CD14-positive monocyte (primary cell): Measurements from ENCODE around the gene PLCB1. TPM values are rescaled to one million over a fixed set of nuclear protein-coding genes. Genes with fewer than 3 reads are reported as not detected.
"Not testable (repeated sequence)": the region's sequence is repeated elsewhere in the genome, so short reads cannot be mapped to it uniquely, and the experiment has no call there.

Experiments
- DNase-seq, 3 donors: peaks; one replicate each; pipeline ENCODE4 v3.0.0-alpha.2; 2011 to 2022
- H2AFZ ChIP-seq: 2 replicates; pipeline ENCODE4 v1.6.0; 2012; ENCODE audit warnings: mild to moderate bottlenecking, low read depth, low read length, inconsistent platforms; ENCODE audit not compliant: insufficient read depth, poor library complexity, severe bottlenecking
- H3K27ac ChIP-seq, 2 donors: 1 replicate in 1 of 2; 2 replicates in 1 of 2; pipeline ENCODE4 v1.5.1; 2012 to 2013; ENCODE audit warnings: low read length in 2 of 2, control low read depth in 1 of 2, inconsistent platforms in 1 of 2, low read depth in 1 of 2, mild to moderate bottlenecking in 1 of 2
- H3K27me3 ChIP-seq, 2 donors: one replicate each; pipeline versions ENCODE4 v1.6.0 to v1.6.1; 2011 to 2013; ENCODE audit warnings: low read length in 2 of 2; ENCODE audit not compliant: control insufficient read depth in 2 of 2, insufficient read depth in 2 of 2
- H3K36me3 ChIP-seq, 2 donors: replicated peaks in 1 of 2; 1 replicate in 1 of 2; 2 replicates in 1 of 2; pipeline versions ENCODE4 v1.5.1 to v1.6.1; 2012 to 2013; ENCODE audit warnings: low read length in 2 of 2, control low read depth in 1 of 2, inconsistent platforms in 1 of 2, mild to moderate bottlenecking in 1 of 2; ENCODE audit not compliant: insufficient read depth in 2 of 2, control insufficient read depth in 1 of 2
- H3K4me1 ChIP-seq, 2 donors: 1 replicate in 1 of 2; 2 replicates in 1 of 2; pipeline versions ENCODE4 v1.5.1 to v1.6.1; 2012 to 2013; ENCODE audit warnings: low read length in 2 of 2, control low read depth in 1 of 2, inconsistent platforms in 1 of 2, mild to moderate bottlenecking in 1 of 2, moderate library complexity in 1 of 2; ENCODE audit not compliant: insufficient read depth in 2 of 2, control insufficient read depth in 1 of 2
- H3K4me2 ChIP-seq: replicated peaks from 2 replicates; pipeline ENCODE3; 2012; ENCODE audit warnings: low read length, moderate library complexity, mild to moderate bottlenecking; ENCODE audit not compliant: poor library complexity, severe bottlenecking; ENCODE audit errors: extremely low read depth
- H3K4me3 ChIP-seq, 3 experiments: fragments of 200-600 bp in 1 of 3; sonication (generic) in 1 of 3; replicated peaks in 1 of 3; 1 replicate in 2 of 3; 2 replicates in 1 of 3; pipeline ENCODE4 v1.5.1; 2011 to 2013; ENCODE audit warnings: low read length in 3 of 3, mild to moderate bottlenecking in 3 of 3, control low read depth in 2 of 3, low read depth in 2 of 3, inconsistent platforms in 1 of 3, moderate library complexity in 1 of 3
- H3K79me2 ChIP-seq: 2 replicates; pipeline ENCODE4 v1.6.0; 2012; ENCODE audit warnings: mild to moderate bottlenecking, control low read depth, inconsistent platforms, low read length, moderate library complexity; ENCODE audit not compliant: insufficient read depth
- H3K9ac ChIP-seq: 2 replicates; pipeline ENCODE4 v1.6.0; 2017; ENCODE audit warnings: low read length, mild to moderate bottlenecking; ENCODE audit not compliant: insufficient read depth, poor library complexity, severe bottlenecking
- H3K9me3 ChIP-seq, 2 donors: replicated peaks in 1 of 2; 1 replicate in 1 of 2; 2 replicates in 1 of 2; pipeline versions ENCODE4 v1.5.1 to v1.6.1; 2012 to 2013; ENCODE audit warnings: low read length in 2 of 2, control low read depth in 1 of 2; ENCODE audit not compliant: control insufficient read depth in 1 of 2, insufficient read depth in 1 of 2
- H4K20me1 ChIP-seq: 2 replicates; pipeline ENCODE4 v1.6.0; 2012; ENCODE audit warnings: mild to moderate bottlenecking, low read length, control low read depth, moderate library complexity; ENCODE audit not compliant: insufficient read depth
- H3K27ac Mint-ChIP-seq, 7 donors: one replicate each; pipeline ENCODE4 v1.8.0; 2020; ENCODE audit warnings: mild to moderate bottlenecking in 7 of 7, mixed read lengths in 7 of 7, moderate library complexity in 6 of 7, inconsistent platforms in 2 of 7
- H3K27me3 Mint-ChIP-seq, 3 donors: one replicate each; pipeline ENCODE4 v1.8.0; 2021 to 2022; ENCODE audit warnings: low read depth in 3 of 3, mild to moderate bottlenecking in 3 of 3, mixed read lengths in 3 of 3, moderate library complexity in 3 of 3, inconsistent platforms in 1 of 3
- H3K36me3 Mint-ChIP-seq, 2 donors: one replicate each; pipeline ENCODE4 v1.8.0; 2020; ENCODE audit warnings: mixed read lengths in 2 of 2, inconsistent platforms in 1 of 2, mild to moderate bottlenecking in 1 of 2
- H3K4me1 Mint-ChIP-seq: one replicate; pipeline ENCODE4 v1.8.0; 2020; ENCODE audit warnings: mild to moderate bottlenecking, mixed read lengths
- H3K4me3 Mint-ChIP-seq, 2 donors: one replicate each; pipeline ENCODE4 v1.8.0; 2020; ENCODE audit warnings: mild to moderate bottlenecking in 2 of 2, mixed read lengths in 2 of 2, moderate library complexity in 1 of 2
- H3K9me3 Mint-ChIP-seq, 7 donors: one replicate each; pipeline ENCODE4 v1.8.0; 2020 to 2022; ENCODE audit warnings: mixed read lengths in 7 of 7, mild to moderate bottlenecking in 6 of 7, moderate library complexity in 6 of 7, inconsistent platforms in 2 of 7
- CTCF ChIP-seq: fragments of 200-600 bp; IDR thresholded peaks from one replicate; pipeline ENCODE4 v1.8.0; 2022; ENCODE audit warnings: antibody characterized with exemption, mild to moderate bottlenecking
- WGBS: methylation state at CpG from one replicate; pipeline ENCODE4 v1.1.5; 2013; ENCODE audit warnings: missing lambda C conversion rate; ENCODE audit not compliant: insufficient coverage; 5-methylcytosine and 5-hydroxymethylcytosine counted together
- intact Hi-C, 2 donors: fragments of 100-400 bp; cut with micrococcal nuclease; formaldehyde crosslinking; loops; one replicate each; pipeline versions ENCODE4 v1.15.0 to v1.15.1; 2023
- polyA plus RNA-seq, 3 donors: library from polyadenylated mRNA; depleted of rRNA in 1 of 3; unstranded in 2 of 3; stranded (reverse) in 1 of 3; fragments of 300-500 nt in 2 of 3; fragments of >200 nt in 1 of 3; fragmentation: Illumina TruSeq in 2 of 3; gene quantifications; 1 replicate in 2 of 3; 2 replicates in 1 of 3; pipeline ENCODE4 v1.2.3, GENCODE V29; 2012 to 2021

PLCB1 gene
- polyA plus RNA-seq, 3 donors: 8.6 to 16.4 (median 13.2) TPM

- Histone ChIP-seq H3K27ac (peak overlapping the region; percentile 78 to 88), H3K79me2 (peaks cover 26% of the 10 kb centered on the region), H3K4me2 (peak overlapping the region; percentile 28), H3K9me3 (no peaks in the 10 kb centered on the region), H3K4me1 (peaks cover 66 to 74% of the 10 kb centered on the region in 2 donors), H2AFZ (no peak overlapping the region), H3K27me3 (no peaks in the 10 kb centered on the region), H4K20me1 (no peaks in the 10 kb centered on the region), H3K4me3 (peak overlapping the region in 1 of 3 experiments; percentile 41), H3K9ac (peak overlapping the region; percentile 9), H3K36me3 (no peaks in the 10 kb centered on the region)
- peaks cover 0 to 3% (median 0%) of the 10 kb centered on the region in 7 donors for H3K9me3 Mint-ChIP-seq
- peaks cover 7 to 9% of the 10 kb centered on the region in 2 donors for H3K36me3 Mint-ChIP-seq
- intact Hi-C loops: no loop called here
- no peak for TF ChIP-seq CTCF
- peaks cover 72% of the 10 kb centered on the region for H3K4me1 Mint-ChIP-seq
- no peaks in the 10 kb centered on the region for H3K27me3 Mint-ChIP-seq
- DNase-seq: peak; percentile 67 to 95 (median 86)
- H3K4me3 Mint-ChIP-seq: no peak overlapping the region
- H3K27ac Mint-ChIP-seq: peak overlapping the region; percentile 89 to 96 (median 94)
- WGBS: no CpG with 5 or more reads among the region's 2 CpGs
Measured at GRCh38 chr20:8434326-8434876, 302.3 kb downstream of the PLCB1 start.

- Histone ChIP-seq H3K36me3 (no peaks in the 10 kb centered on the region), H4K20me1 (no peaks in the 10 kb centered on the region), H3K9ac (peak overlapping the region; percentile 9), H2AFZ (no peak overlapping the region), H3K27ac (peak overlapping the region; percentile 78 to 88), H3K27me3 (no peaks in the 10 kb centered on the region), H3K4me2 (peak overlapping the region; percentile 28), H3K4me1 (peaks cover 58 to 64% of the 10 kb centered on the region in 2 donors), H3K4me3 (peak overlapping the region in 1 of 3 experiments; percentile 41), H3K9me3 (no peaks in the 10 kb centered on the region), H3K79me2 (peaks cover 16% of the 10 kb centered on the region)
- DNase-seq: peak in 2 of 3 donors; percentile 59 to 61
- Mint-ChIP-seq H3K36me3 (peaks cover 7 to 9% of the 10 kb centered on the region in 2 donors), H3K4me1 (peaks cover 62% of the 10 kb centered on the region), H3K9me3 (peaks cover 0 to 3% (median 0%) of the 10 kb centered on the region in 7 donors), H3K27me3 (no peaks in the 10 kb centered on the region), H3K4me3 (peak overlapping the region in 1 of 2 donors; percentile 35), H3K27ac (peak overlapping the region; percentile 89 to 96 (median 94))
- TF ChIP-seq CTCF: no peak
- WGBS: 50% methylated on average over 2 of the region's 5 CpGs
- intact Hi-C loops: no loop called here
Measured at GRCh38 chr20:8435285-8436035, 303.4 kb downstream of the PLCB1 start.

GRCh38 chr20:8436938-8437337 lies 304.9 kb downstream of the PLCB1 start:
- H3K4me3 ChIP-seq, H3K36me3 Mint-ChIP-seq, H3K9ac ChIP-seq, intact Hi-C loops, H2AFZ ChIP-seq, H3K9me3 ChIP-seq, H3K27me3 Mint-ChIP-seq, H3K9me3 Mint-ChIP-seq, DNase-seq, H3K36me3 ChIP-seq, H4K20me1 ChIP-seq, H3K4me3 Mint-ChIP-seq, H3K4me2 ChIP-seq, H3K27me3 ChIP-seq: not testable (repeated sequence)
- Histone ChIP-seq H3K79me2 (peaks cover 13% of the 10 kb centered on the region), H3K4me1 (peaks cover 51 to 52% of the 10 kb centered on the region in 2 donors), H3K27ac (peak overlapping the region in 1 of 2 donors; percentile 27)
- Mint-ChIP-seq H3K4me1 (peaks cover 54% of the 10 kb centered on the region), H3K27ac (peak overlapping the region in 2 of 7 donors; percentile 42 to 89)
- 100% methylated on average over 4 of the region's 5 CpGs for WGBS
